Tibial nerve (tissue), 4 donors: ENCODE measurements around the gene E2F4. TPM values are rescaled to one million over a fixed set of nuclear protein-coding genes. Genes with fewer than 3 reads are reported as not detected.

ENCODE experiments used
- DNase-seq, 2 donors: peaks; one replicate each; pipeline ENCODE4 v3.0.0-alpha.2; 2019; ENCODE audit warnings: low spot score in 2 of 2
- H3K27ac ChIP-seq, 4 donors: fragments of 200-600 bp; sonication (generic) in 3 of 4; one replicate each; pipeline ENCODE4 v1.5.1; 2017 to 2019; ENCODE audit warnings: mild to moderate bottlenecking in 1 of 4
- H3K27me3 ChIP-seq, 2 donors: fragments of 200-600 bp; sonication (generic) in 1 of 2; one replicate each; pipeline versions ENCODE4 v1.5.1 to v1.6.0; 2017 to 2019
- H3K36me3 ChIP-seq, 3 donors: fragments of 200-600 bp; sonication (generic); one replicate each; pipeline ENCODE4 v1.5.1; 2018 to 2019
- H3K4me1 ChIP-seq, 4 donors: fragments of 200-600 bp; sonication (generic) in 3 of 4; one replicate each; pipeline ENCODE4 v1.5.1; 2017 to 2019
- H3K4me3 ChIP-seq, 4 donors: fragments of 200-600 bp; sonication (generic) in 3 of 4; one replicate each; pipeline ENCODE4 v1.5.1; 2017 to 2019; ENCODE audit warnings: mild to moderate bottlenecking in 1 of 4, moderate library complexity in 1 of 4
- H3K9me3 ChIP-seq, 4 donors: fragments of 200-600 bp; sonication (generic) in 3 of 4; one replicate each; pipeline ENCODE4 v1.5.1; 2017 to 2019
- CTCF ChIP-seq, 5 experiments: fragments of 200-600 bp in 3 of 5; fragments of 450-650 bp in 2 of 5; sonication (generic) in 3 of 5; IDR thresholded peaks; one replicate each; pipeline ENCODE4 v1.5.1; 2016 to 2019; ENCODE audit warnings: antibody characterized with exemption in 5 of 5, mild to moderate bottlenecking in 3 of 5, moderate library complexity in 2 of 5
- EP300 ChIP-seq, 2 donors: sonication (generic); formaldehyde crosslinking; IDR thresholded peaks; one replicate each; pipeline ENCODE4 v1.6.1; 2017; ENCODE audit warnings: antibody characterized with exemption in 2 of 2, mild to moderate bottlenecking in 1 of 2
- POLR2A ChIP-seq, 2 donors: fragments of 450-650 bp; IDR thresholded peaks; one replicate each; pipeline ENCODE4 v1.6.1; 2017; ENCODE audit warnings: antibody characterized with exemption in 2 of 2, mild to moderate bottlenecking in 2 of 2, moderate library complexity in 2 of 2
- WGBS, 2 donors: methylation state at CpG; one replicate each; pipeline ENCODE4 v1.1.5; 2018; 5-methylcytosine and 5-hydroxymethylcytosine counted together
- total RNA-seq, 4 donors: library from RNA; depleted of rRNA; stranded (reverse); fragments of >200 nt; gene quantifications; one replicate each; pipeline ENCODE4 v1.1.0, GENCODE V29; 2016

E2F4 gene
- total RNA-seq, 4 donors from 2014 or later = 60.1 to 119 (median 99.8) TPM

GRCh38 chr16:67184453-67184994, 7.4 kb upstream of the E2F4 start:
- TF ChIP-seq POLR2A (IDR thresholded peaks at IDR 0.05) (no peak), EP300 (IDR thresholded peaks at IDR 0.05) (no peak), CTCF (IDR thresholded peaks at IDR 0.05) (no peak)
- peaks cover 0 to 43% (median 18%) of the 10 kb centered on the region in 4 donors for H3K4me1 ChIP-seq
- 17 to 20% methylated on average over 1 to 36 of the region's 59 CpGs for WGBS, 2 donors
- H3K27me3 ChIP-seq = no peaks in the 10 kb centered on the region
- peak overlapping the region; percentile 92 to 99 (median 94) for H3K27ac ChIP-seq
- DNase-seq = no peak
- H3K36me3 ChIP-seq = no peaks in the 10 kb centered on the region
- H3K9me3 ChIP-seq = no peaks in the 10 kb centered on the region
- peak overlapping the region; percentile 49 to 76 (median 68) for H3K4me3 ChIP-seq

GRCh38 chr16:67184995-67185650, 6.8 kb upstream of the E2F4 start:
- peak; percentile 78 to 92 (median 88) for TF ChIP-seq CTCF (IDR thresholded peaks at IDR 0.05)
- peak in 1 of 2 donors; percentile 60 for TF ChIP-seq EP300 (IDR thresholded peaks at IDR 0.05)
- no peak for TF ChIP-seq POLR2A (IDR thresholded peaks at IDR 0.05)
- peaks cover 0 to 39% (median 18%) of the 10 kb centered on the region in 4 donors for H3K4me1 ChIP-seq
- H3K9me3 ChIP-seq = no peaks in the 10 kb centered on the region
- peak overlapping the region in 3 of 4 donors; percentile 92 to 99 (median 93) for H3K27ac ChIP-seq
- 13 to 15% methylated on average over 16 to 33 of the region's 43 CpGs for WGBS, 2 donors
- peak overlapping the region; percentile 49 to 76 (median 68) for H3K4me3 ChIP-seq
- peak; percentile 90 to 95 for DNase-seq
- no peaks in the 10 kb centered on the region for H3K27me3 ChIP-seq
- H3K36me3 ChIP-seq = no peaks in the 10 kb centered on the region

GRCh38 chr16:67185651-67186134, 6.3 kb upstream of the E2F4 start:
- Histone ChIP-seq H3K4me3 (peak overlapping the region in 3 of 4 donors; percentile 2 to 76 (median 3)), H3K4me1 (peaks cover 0 to 39% (median 18%) of the 10 kb centered on the region in 4 donors), H3K27ac (peak overlapping the region in 1 of 4 donors; percentile 99), H3K9me3 (no peaks in the 10 kb centered on the region), H3K27me3 (no peaks in the 10 kb centered on the region), H3K36me3 (no peaks in the 10 kb centered on the region)
- DNase-seq = no peak
- peak in 1 of 5 experiments; percentile 14 for TF ChIP-seq CTCF (IDR thresholded peaks at IDR 0.05)
- TF ChIP-seq EP300 (IDR thresholded peaks at IDR 0.05) = no peak
- WGBS, 2 donors = 6 to 12% methylated on average over 12 of the region's 12 CpGs

- H3K4me1 ChIP-seq = peaks cover 0 to 39% (median 16%) of the 10 kb centered on the region in 4 donors
- no peak for TF ChIP-seq POLR2A (IDR thresholded peaks at IDR 0.05)
- TF ChIP-seq CTCF (IDR thresholded peaks at IDR 0.05) = no peak
- no peak for TF ChIP-seq EP300 (IDR thresholded peaks at IDR 0.05)
- H3K9me3 ChIP-seq = no peaks in the 10 kb centered on the region
- no peaks in the 10 kb centered on the region for H3K27me3 ChIP-seq
- no peak for DNase-seq
- H3K36me3 ChIP-seq = no peaks in the 10 kb centered on the region
- WGBS, 2 donors = 45 to 56% methylated on average over 5 of the region's 5 CpGs
- no peak overlapping the region for H3K4me3 ChIP-seq
- H3K27ac ChIP-seq = no peak overlapping the region
These were observed 5.4 kb upstream of the E2F4 start for GRCh38 chr16:67186550-67186950.
